Endothelial cell of umbilical vein (primary cell): ENCODE results near the gene MRPL54. TPM values are rescaled to one million over a fixed set of nuclear protein-coding genes. Genes with fewer than 3 reads are reported as not detected.

Experiments used
- BruUV-seq: library from RNA; stranded (reverse); fragments of 400-500 nt; replicated peaks from 2 replicates; lab custom pipeline; 2021; lab: Mats Ljungman, UMichigan
- CTCF ChIA-PET: fragments of 300-600, 350-600 bp; sonication (Branson Sonifier 250); formaldehyde crosslinking; loops from one replicate; lab custom pipeline; 2021; ENCODE audit warnings: antibody characterized with exemption, inconsistent platforms; lab: Charles Lee
- POLR2A ChIA-PET: fragments of 300-600, 350-600 bp; sonication (Branson Sonifier 250); formaldehyde crosslinking; loops from one replicate; lab custom pipeline; 2021; ENCODE audit warnings: antibody characterized with exemption, inconsistent platforms; lab: Charles Lee
- DNase-seq: peaks from one replicate; pipeline ENCODE4 v3.0.0-alpha.2; 2011; ENCODE audit warnings: low read depth, low spot score
- FAIRE-seq: peaks from 2 replicates; lab custom pipeline; 2011; peaks lifted over from hg19 to GRCh38; lab: Jason Lieb, UNC
- H2AFZ ChIP-seq: 2 replicates; pipeline ENCODE4 v1.6.0; 2012; ENCODE audit warnings: low read depth, low read length, control low read depth, inconsistent platforms
- H3K27ac ChIP-seq: 2 replicates; pipeline ENCODE4 v1.5.1; 2011; ENCODE audit warnings: low read depth, mild to moderate bottlenecking, control low read depth, low read length, moderate library complexity; ENCODE audit not compliant: insufficient read depth
- H3K27me3 ChIP-seq, 2 experiments: 2 replicates each; pipeline versions ENCODE4 v1.6.0 to v1.6.1; 2011; ENCODE audit warnings: low read length in 2 of 2, mixed read lengths in 1 of 2; ENCODE audit not compliant: control insufficient read depth in 2 of 2, insufficient read depth in 2 of 2
- H3K36me3 ChIP-seq, 2 experiments: 2 replicates in 1 of 2; 3 replicates in 1 of 2; pipeline ENCODE4 v1.5.1; 2011; ENCODE audit warnings: low read length in 2 of 2, mild to moderate bottlenecking in 1 of 2, moderate library complexity in 1 of 2; ENCODE audit not compliant: control insufficient read depth in 2 of 2, insufficient read depth in 2 of 2; ENCODE audit errors: extremely low read depth in 1 of 2
- H3K4me1 ChIP-seq: 3 replicates; pipeline ENCODE4 v1.5.1; 2011; ENCODE audit warnings: mild to moderate bottlenecking, low read length; ENCODE audit not compliant: control insufficient read depth, insufficient read depth; ENCODE audit errors: extremely low read depth
- H3K4me2 ChIP-seq: 2 replicates; pipeline ENCODE4 v1.6.1; 2011; ENCODE audit warnings: low read length, control low read depth, mixed read lengths; ENCODE audit not compliant: insufficient read depth
- H3K4me3 ChIP-seq, 3 experiments: fragments of 200-600 bp in 1 of 3; sonication (generic), shearing (Covaris generic) in 1 of 3; replicated peaks in 1 of 3; 2 replicates each; pipeline ENCODE4 v1.5.1; 2011 to 2016; ENCODE audit warnings: control low read depth in 3 of 3, low read length in 3 of 3, mild to moderate bottlenecking in 2 of 3, inconsistent platforms in 1 of 3, low read depth in 1 of 3, moderate library complexity in 1 of 3; ENCODE audit not compliant: insufficient read depth in 1 of 3
- H3K79me2 ChIP-seq: 2 replicates; pipeline ENCODE4 v1.6.0; 2012; ENCODE audit warnings: low read length, inconsistent platforms; ENCODE audit not compliant: control insufficient read depth, insufficient read depth
- H3K9ac ChIP-seq: replicated peaks from 2 replicates; pipeline ENCODE3; 2011; ENCODE audit warnings: low read length, control low read depth; ENCODE audit not compliant: insufficient read depth; ENCODE audit errors: extremely low read depth
- H3K9me1 ChIP-seq: replicated peaks from 3 replicates; pipeline ENCODE4 v1.6.0; 2011; ENCODE audit warnings: mild to moderate bottlenecking, low read length; ENCODE audit not compliant: control insufficient read depth, insufficient read depth; ENCODE audit errors: extremely low read depth
- H3K9me3 ChIP-seq: replicated peaks from 2 replicates; pipeline ENCODE4 v1.5.1; 2012; ENCODE audit warnings: low read length, inconsistent platforms; ENCODE audit not compliant: control insufficient read depth, insufficient read depth
- H4K20me1 ChIP-seq: replicated peaks from 2 replicates; pipeline ENCODE3; 2011; ENCODE audit warnings: mild to moderate bottlenecking, low read length; ENCODE audit not compliant: control insufficient read depth, insufficient read depth; ENCODE audit errors: extremely low read depth
- CTCF ChIP-seq, 2 donors: IDR thresholded peaks; 1 replicate in 1 of 2; 2 replicates in 1 of 2; pipeline ENCODE4 v1.5.1; 2011; ENCODE audit warnings: low read length in 2 of 2, mild to moderate bottlenecking in 2 of 2, moderate library complexity in 2 of 2, control low read depth in 1 of 2, inconsistent platforms in 1 of 2, low read depth in 1 of 2; ENCODE audit not compliant: insufficient read depth in 1 of 2; ENCODE audit errors: extremely low read depth in 1 of 2
- EZH2 ChIP-seq: IDR thresholded peaks from 2 replicates; pipeline ENCODE4 v1.6.1; 2012; ENCODE audit warnings: borderline replicate concordance, low read depth, mild to moderate bottlenecking, moderate library complexity, low read length, inconsistent platforms; ENCODE audit not compliant: severe bottlenecking
- FOS ChIP-seq: IDR thresholded peaks from 2 replicates; pipeline ENCODE4 v1.6.1; 2011; ENCODE audit warnings: mild to moderate bottlenecking, low read length, moderate library complexity, borderline replicate concordance; ENCODE audit not compliant: insufficient read depth
- GATA2 ChIP-seq: IDR thresholded peaks from 2 replicates; pipeline ENCODE4 v1.7.0; 2011; ENCODE audit warnings: low read depth, mild to moderate bottlenecking, moderate library complexity, mixed read lengths, low read length; ENCODE audit not compliant: insufficient read length, insufficient read depth
- JUN ChIP-seq: IDR thresholded peaks from 2 replicates; pipeline ENCODE4 v1.6.1; 2011; ENCODE audit warnings: borderline replicate concordance, low read depth; ENCODE audit not compliant: insufficient read length, insufficient read depth
- MAX ChIP-seq: IDR thresholded peaks from 2 replicates; pipeline ENCODE4 v1.6.1; 2011; ENCODE audit not compliant: insufficient read depth, insufficient read length
- MYC ChIP-seq: IDR thresholded peaks from one replicate; pipeline ENCODE4 v1.6.1; 2011; ENCODE audit warnings: mild to moderate bottlenecking, low read depth, low read length
- POLR2A ChIP-seq: IDR thresholded peaks from 2 replicates; pipeline ENCODE4 v1.6.1; 2012; ENCODE audit warnings: low read depth, mild to moderate bottlenecking, control low read depth, low read length
- POLR2AphosphoS5 ChIP-seq: IDR thresholded peaks from 2 replicates; pipeline ENCODE4 v1.6.1; 2012; ENCODE audit warnings: low read depth, mild to moderate bottlenecking, control low read depth, low read length, moderate library complexity; ENCODE audit not compliant: insufficient read depth
- dilution Hi-C: fragments of 300-500 bp; cut with MboI; formaldehyde crosslinking; loops from one replicate; pipeline ENCODE4 v1.15.0; 2019; ENCODE audit warnings: low sequenced_read_pairs; ENCODE audit not compliant: extremely low pct_ligation_motif_present
- intact Hi-C: fragments of 100-400 bp; cut with micrococcal nuclease; formaldehyde crosslinking; loops from one replicate; pipeline ENCODE4 v1.10.0; 2022
- polyA plus RNA-seq, 4 experiments: library from polyadenylated mRNA; depleted of rRNA in 3 of 4; stranded (reverse) in 3 of 4; unstranded in 1 of 4; fragments of >200 nt; gene quantifications; 2 replicates each; pipeline versions ENCODE4 v1.2.1 to v1.2.3, GENCODE V29; 2011 to 2012; ENCODE audit warnings: missing spikeins in 1 of 4
- total RNA-seq: library from RNA; stranded (reverse); gene quantifications from 2 replicates; pipeline ENCODE4 v1.2.3, GENCODE V29; 2021

The MRPL54 gene
- total and polyA plus RNA-seq, 2 donors (not counting 3 experiments of a cell fraction or from before 2014, with no cell fraction given) = 76.3 to 93.1 TPM

GRCh38 chr19:3809881-3810707 lies 47.6 kb downstream of the MRPL54 start:
- H3K27ac ChIP-seq = no peak overlapping the region
- ChIA-PET POLR2A (no interaction called here), CTCF (interaction anchor here (0.6 to 3.8 kb wide), 3 partner anchors 12 to 39 kb away, joined by 4 to 22 read pairs (median 6); no protein-coding TSS in a partner anchor)
- intact Hi-C loops (no loop called here), dilution Hi-C loops (no loop called here)
- BruUV-seq = no TSS peak
- H2AFZ ChIP-seq = no peak overlapping the region
- H3K36me3 ChIP-seq = no peaks in the 10 kb centered on the region
- FAIRE-seq (no peak), DNase-seq (no peak)
- no peaks in the 10 kb centered on the region for H4K20me1 ChIP-seq
- H3K4me3 ChIP-seq = no peak overlapping the region
- H3K27me3 ChIP-seq = no peaks in the 10 kb centered on the region
- H3K79me2 ChIP-seq = no peaks in the 10 kb centered on the region
- H3K9me3 ChIP-seq = no peaks in the 10 kb centered on the region
- no peaks in the 10 kb centered on the region for H3K4me1 ChIP-seq
- no peak overlapping the region for H3K4me2 ChIP-seq
- no peaks in the 10 kb centered on the region for H3K9me1 ChIP-seq
- H3K9ac ChIP-seq = no peak overlapping the region
- TF ChIP-seq FOS (no peak), MYC (no peak), EZH2 (no peak), POLR2A (no peak), JUN (no peak), POLR2AphosphoS5 (no peak), CTCF (IDR thresholded peaks at IDR 0.05; ENCODE audit: extremely low read depth in 1 of 2, insufficient read depth in 1 of 2, low read depth in 1 of 2, low read length in 2 of 2) (no peak), MAX (no peak), GATA2 (no peak)
